T-cell (primary cell): ENCODE data around the gene SLC22A12. TPM values are rescaled to one million over a fixed set of nuclear protein-coding genes. Genes with fewer than 3 reads are reported as not detected.

ENCODE experiments used
- ATAC-seq, 4 experiments: fragments of 200-7000 bp in 3 of 4; fragments of 150-1000 bp in 1 of 4; cut with Tn5 transposase; replicated peaks in 1 of 4; 1 replicate in 3 of 4; 2 replicates in 1 of 4; pipeline ENCODE4 v1.10.0; 2021; ENCODE audit warnings: moderate library complexity in 3 of 4, mild to moderate bottlenecking in 2 of 4, moderate number of reproducible peaks in 1 of 4
- CTCF ChIA-PET, 2 donors: fragments of 300-600 bp; sonication (Branson Sonifier 250); formaldehyde crosslinking; loops; one replicate each; lab custom pipeline; 2022; ENCODE audit warnings: antibody characterized with exemption in 2 of 2; lab: Charles Lee
- POLR2A ChIA-PET, 2 donors: fragments of 300-600 bp; sonication (Branson Sonifier 250); formaldehyde crosslinking; loops; one replicate each; lab custom pipeline; 2022; ENCODE audit warnings: antibody characterized with exemption in 2 of 2; lab: Charles Lee
- DNase-seq, 35 experiments: peaks; one replicate each; pipeline versions ENCODE4 v3.0.0 to v3.0.0-alpha.2; 2013 to 2023
- H3K27ac ChIP-seq: one replicate; pipeline ENCODE4 v1.5.1; 2013; ENCODE audit warnings: low read length
- H3K27me3 ChIP-seq, 2 experiments: replicated peaks in 1 of 2; 1 replicate in 1 of 2; 2 replicates in 1 of 2; pipeline versions ENCODE4 v1.6.1 to v1.7.0; 2013; ENCODE audit warnings: low read length in 1 of 2, mixed read lengths in 1 of 2; ENCODE audit not compliant: control insufficient read depth in 2 of 2, insufficient read depth in 2 of 2; ENCODE audit errors: extremely low read depth in 1 of 2
- H3K36me3 ChIP-seq, 2 donors: 1 replicate in 1 of 2; 2 replicates in 1 of 2; pipeline versions ENCODE4 v1.6.1 to v1.7.0; 2013; ENCODE audit warnings: low read length in 1 of 2; ENCODE audit not compliant: control insufficient read depth in 2 of 2, insufficient read depth in 1 of 2; ENCODE audit errors: extremely low read depth in 1 of 2
- H3K4me1 ChIP-seq, 2 experiments: 1 replicate in 1 of 2; 2 replicates in 1 of 2; pipeline versions ENCODE4 v1.6.1 to v1.7.0; 2013; ENCODE audit warnings: low read length in 2 of 2, mixed read lengths in 1 of 2; ENCODE audit not compliant: insufficient read depth in 2 of 2, control insufficient read depth in 1 of 2; ENCODE audit errors: extremely low read depth in 1 of 2
- H3K4me3 ChIP-seq, 2 donors: 1 replicate in 1 of 2; 2 replicates in 1 of 2; pipeline versions ENCODE4 v1.5.1 to v1.7.0; 2013; ENCODE audit warnings: mild to moderate bottlenecking in 2 of 2, low read length in 1 of 2, moderate library complexity in 1 of 2; ENCODE audit not compliant: control insufficient read depth in 1 of 2; ENCODE audit errors: extremely low read depth in 1 of 2
- H3K9me3 ChIP-seq: 2 replicates; pipeline ENCODE4 v1.7.0; 2013
- H3K27ac Mint-ChIP-seq, 2 donors: one replicate each; pipeline ENCODE4 v1.8.0; 2020 to 2021; ENCODE audit warnings: mild to moderate bottlenecking in 2 of 2, mixed read lengths in 2 of 2
- H3K27me3 Mint-ChIP-seq, 2 donors: one replicate each; pipeline ENCODE4 v1.8.0; 2021 to 2022; ENCODE audit warnings: mixed read lengths in 2 of 2
- H3K36me3 Mint-ChIP-seq: one replicate; pipeline ENCODE4 v1.8.0; 2021; ENCODE audit warnings: mixed read lengths
- H3K4me1 Mint-ChIP-seq, 3 donors: one replicate each; pipeline ENCODE4 v1.8.0; 2020 to 2022; ENCODE audit warnings: mixed read lengths in 3 of 3, mild to moderate bottlenecking in 1 of 3
- H3K4me3 Mint-ChIP-seq, 3 donors: one replicate each; pipeline ENCODE4 v1.8.0; 2020 to 2022; ENCODE audit warnings: mild to moderate bottlenecking in 3 of 3, mixed read lengths in 3 of 3, moderate library complexity in 3 of 3
- H3K9me3 Mint-ChIP-seq, 3 donors: one replicate each; pipeline ENCODE4 v1.8.0; 2020 to 2022; ENCODE audit warnings: mixed read lengths in 3 of 3
- WGBS: methylation state at CpG from one replicate; pipeline ENCODE4 v1.1.5; 2013; ENCODE audit warnings: missing lambda C conversion rate; ENCODE audit not compliant: insufficient coverage; 5-methylcytosine and 5-hydroxymethylcytosine counted together
- total RNA-seq, 35 experiments: library from RNA in 6 of 35; stranded (reverse) in 6 of 35; fragments of 120-200 nt in 1 of 35; gene quantifications; one replicate each; pipeline versions ENCODE4 v1.2.1 to v1.2.4 and lab custom pipeline; 2013 to 2026

Gene SLC22A12
- total RNA-seq, 5 donors from 2014 or later (not counting 1 experiment from before 2014, with no cell fraction given) = not detected

GRCh38 chr11:64628596-64628995 lies 37.6 kb downstream of the SLC22A12 start:
- POLR2A ChIA-PET = no interaction called here
- Mint-ChIP-seq H3K27me3 (peaks cover 0 to 11% of the 10 kb centered on the region in 2 donors), H3K27ac (no peak overlapping the region), H3K4me3 (no peak overlapping the region), H3K36me3 (no peaks in the 10 kb centered on the region), H3K4me1 (peaks cover 4 to 7% (median 4%) of the 10 kb centered on the region in 3 donors), H3K9me3 (no peaks in the 10 kb centered on the region)
- Histone ChIP-seq H3K27me3 (peaks cover 0 to 16% of the 10 kb centered on the region in 2 experiments), H3K36me3 (no peaks in the 10 kb centered on the region), H3K9me3 (no peaks in the 10 kb centered on the region), H3K4me1 (peaks cover 6 to 7% of the 10 kb centered on the region in 2 experiments), H3K4me3 (no peak overlapping the region), H3K27ac (no peak overlapping the region)
- no peak for DNase-seq
- WGBS = 51% methylated on average over 2 of the region's 2 CpGs
- no peak for ATAC-seq
- CTCF ChIA-PET = no interaction called here

DNA sequence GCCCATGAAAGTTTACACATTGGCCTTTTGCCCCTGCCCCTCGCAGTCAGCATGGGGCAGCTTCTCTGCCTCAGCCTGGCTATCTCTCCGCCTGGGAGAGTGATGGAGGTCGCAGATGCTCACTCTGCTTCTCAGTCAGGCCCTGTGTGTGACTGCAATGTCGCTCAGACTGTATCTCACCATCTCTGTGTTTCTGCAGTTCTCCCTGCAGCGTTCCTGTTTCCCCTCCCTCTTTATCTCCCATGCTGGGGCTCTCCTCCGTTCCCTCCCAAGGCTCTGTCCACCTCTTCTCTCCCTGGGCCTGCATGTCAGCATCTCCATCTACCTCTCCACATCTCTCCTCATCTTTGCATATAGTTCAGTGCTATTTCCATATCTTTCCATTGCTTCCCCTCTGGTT lies 38.1 kb downstream of the SLC22A12 start:
- H3K27me3 ChIP-seq = peaks cover 0 to 20% of the 10 kb centered on the region in 2 experiments
- H3K27me3 Mint-ChIP-seq = peaks cover 0 to 14% of the 10 kb centered on the region in 2 donors
- no peak overlapping the region for H3K27ac ChIP-seq
- H3K9me3 ChIP-seq = no peaks in the 10 kb centered on the region
- no peaks in the 10 kb centered on the region for H3K9me3 Mint-ChIP-seq
- 92% methylated on average over 6 of the region's 6 CpGs for WGBS
- no peaks in the 10 kb centered on the region for H3K36me3 Mint-ChIP-seq
- CTCF ChIA-PET = no interaction called here
- H3K36me3 ChIP-seq = no peaks in the 10 kb centered on the region
- H3K27ac Mint-ChIP-seq = no peak overlapping the region
- peaks cover 9 to 12% (median 9%) of the 10 kb centered on the region in 3 donors for H3K4me1 Mint-ChIP-seq
- H3K4me3 Mint-ChIP-seq = no peak overlapping the region
- H3K4me1 ChIP-seq = peaks cover 11% of the 10 kb centered on the region in 2 experiments
- POLR2A ChIA-PET = no interaction called here
- H3K4me3 ChIP-seq = no peak overlapping the region
- no peak for DNase-seq
- ATAC-seq = no peak

DNA sequence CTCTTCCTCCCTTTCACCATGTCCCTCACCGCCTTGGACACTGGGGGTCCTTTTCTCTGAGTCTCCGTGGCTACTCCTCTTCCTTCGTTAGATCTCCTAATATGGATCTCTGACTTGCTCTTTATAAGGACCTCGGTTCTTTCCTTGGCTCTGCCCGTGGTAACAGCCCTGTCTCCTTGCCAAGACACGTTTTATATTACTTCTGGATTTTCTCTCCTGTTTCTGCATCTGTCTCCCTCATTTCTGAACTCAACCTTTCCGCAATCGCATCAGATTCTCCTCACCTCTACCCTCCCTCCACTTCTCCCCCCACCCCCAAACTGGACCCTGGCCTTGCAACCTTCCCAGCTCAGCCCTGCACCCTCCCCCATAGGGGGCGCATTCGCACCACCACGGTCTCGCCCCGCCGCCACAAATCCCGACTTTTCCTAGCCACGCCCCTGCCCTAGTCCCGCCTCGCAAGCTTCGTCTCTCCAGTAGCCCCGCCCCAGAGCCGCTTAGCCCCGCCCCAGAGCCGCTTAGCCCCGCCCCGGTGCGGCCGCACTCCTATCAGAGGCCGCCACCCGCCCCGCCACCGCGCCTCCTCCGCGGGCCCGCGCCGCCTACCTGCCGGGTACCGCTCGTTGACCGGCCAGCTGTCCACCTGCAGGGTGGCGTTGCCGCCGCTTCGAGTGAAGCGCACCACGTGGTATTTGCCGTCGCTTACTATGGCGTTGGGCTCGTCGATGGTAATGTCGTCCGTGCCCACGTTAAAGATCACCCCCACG lies 39.0 kb downstream of the SLC22A12 start:
- Mint-ChIP-seq H3K4me1 (peaks cover 12 to 19% (median 16%) of the 10 kb centered on the region in 3 donors), H3K27ac (no peak overlapping the region), H3K27me3 (peaks cover 5 to 23% of the 10 kb centered on the region in 2 donors), H3K4me3 (no peak overlapping the region), H3K9me3 (no peaks in the 10 kb centered on the region), H3K36me3 (no peaks in the 10 kb centered on the region)
- Histone ChIP-seq H3K4me1 (peaks cover 11 to 18% of the 10 kb centered on the region in 2 experiments), H3K36me3 (no peaks in the 10 kb centered on the region), H3K4me3 (no peak overlapping the region), H3K27ac (no peak overlapping the region), H3K27me3 (peaks cover 0 to 26% of the 10 kb centered on the region in 2 experiments), H3K9me3 (no peaks in the 10 kb centered on the region)
- ATAC-seq (no peak), DNase-seq (no peak)
- ChIA-PET CTCF (interaction anchor here in 1 of 2 donors (0.6 kb wide), 1 partner anchor 154 kb away, joined by 3 read pairs; no protein-coding TSS in a partner anchor), POLR2A (interaction anchor here in 1 of 2 donors (0.7 kb wide), 1 partner anchor 104 kb away, joined by 4 read pairs; no protein-coding TSS in a partner anchor)
- WGBS = 91% methylated on average over 47 of the region's 56 CpGs

DNA sequence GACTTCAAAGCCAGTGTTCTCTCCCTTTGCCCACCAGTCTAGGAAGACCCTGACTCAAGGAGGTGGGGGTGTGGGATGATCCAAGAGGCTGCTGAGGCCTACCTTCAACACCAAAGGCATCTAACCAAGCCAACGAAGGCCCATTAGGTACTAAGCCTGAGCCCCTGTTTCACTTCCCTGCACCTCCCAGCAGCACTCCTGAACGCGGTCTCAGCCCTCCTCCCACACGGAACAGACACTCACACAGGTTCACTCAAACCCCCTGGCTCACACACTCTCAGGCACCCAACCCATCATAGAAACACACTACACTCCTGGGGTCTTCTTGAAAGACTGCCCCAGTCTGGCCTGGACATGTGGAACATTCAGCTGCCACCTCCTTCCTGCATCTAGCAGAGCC lies 40.7 kb downstream of the SLC22A12 start:
- 86% methylated on average over 4 of the region's 4 CpGs for WGBS
- Mint-ChIP-seq H3K27ac (no peak overlapping the region), H3K27me3 (peaks cover 11 to 34% of the 10 kb centered on the region in 2 donors), H3K4me3 (no peak overlapping the region), H3K36me3 (no peaks in the 10 kb centered on the region), H3K9me3 (no peaks in the 10 kb centered on the region), H3K4me1 (peaks cover 12 to 19% (median 16%) of the 10 kb centered on the region in 3 donors)
- Histone ChIP-seq H3K4me1 (peaks cover 11 to 18% of the 10 kb centered on the region in 2 experiments), H3K27ac (no peak overlapping the region), H3K36me3 (no peaks in the 10 kb centered on the region), H3K27me3 (peaks cover 0 to 38% of the 10 kb centered on the region in 2 experiments), H3K9me3 (no peaks in the 10 kb centered on the region), H3K4me3 (no peak overlapping the region)
- ChIA-PET POLR2A (no interaction called here), CTCF (no interaction called here)
- ATAC-seq = no peak
- no peak for DNase-seq

DNA sequence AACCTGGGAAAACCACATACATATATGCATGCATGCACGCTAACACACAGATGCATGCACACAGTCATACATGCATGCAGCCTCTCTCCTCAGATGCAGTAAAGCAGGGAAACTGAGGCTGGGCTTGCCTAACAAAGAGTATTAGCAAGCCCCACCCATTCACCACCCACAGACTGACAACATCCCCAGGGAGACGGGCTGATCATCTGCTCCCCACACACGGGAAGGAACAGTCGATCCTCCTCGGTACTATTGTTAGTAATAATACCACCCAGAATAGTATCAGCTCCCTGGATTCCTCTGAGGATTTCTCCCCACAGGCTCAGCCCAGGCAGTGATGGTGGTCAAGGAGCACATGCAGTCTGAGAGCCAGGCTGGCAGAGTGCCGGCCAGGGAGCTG lies 41.2 kb downstream of the SLC22A12 start:
- POLR2A ChIA-PET = no interaction called here
- no peak overlapping the region for H3K27ac Mint-ChIP-seq
- no peak overlapping the region for H3K4me3 Mint-ChIP-seq
- ATAC-seq = no peak
- H3K27me3 Mint-ChIP-seq = peaks cover 11 to 36% of the 10 kb centered on the region in 2 donors
- H3K9me3 Mint-ChIP-seq = no peaks in the 10 kb centered on the region
- Histone ChIP-seq H3K4me3 (no peak overlapping the region), H3K27me3 (peaks cover 0 to 43% of the 10 kb centered on the region in 2 experiments), H3K9me3 (no peaks in the 10 kb centered on the region), H3K36me3 (no peaks in the 10 kb centered on the region), H3K27ac (no peak overlapping the region), H3K4me1 (peaks cover 11 to 18% of the 10 kb centered on the region in 2 experiments)
- H3K36me3 Mint-ChIP-seq = no peaks in the 10 kb centered on the region
- CTCF ChIA-PET = no interaction called here
- WGBS = 88% methylated on average over 4 of the region's 6 CpGs
- H3K4me1 Mint-ChIP-seq = peaks cover 12 to 19% (median 16%) of the 10 kb centered on the region in 3 donors
- DNase-seq = no peak

GRCh38 chr11:64632654-64633053 lies 41.6 kb downstream of the SLC22A12 start:
- H3K9me3 Mint-ChIP-seq = no peaks in the 10 kb centered on the region
- peaks cover 11 to 18% of the 10 kb centered on the region in 2 experiments for H3K4me1 ChIP-seq
- WGBS = no CpG with 5 or more reads among the region's 10 CpGs
- H3K27me3 ChIP-seq = peaks cover 0 to 48% of the 10 kb centered on the region in 2 experiments
- no peaks in the 10 kb centered on the region for H3K36me3 Mint-ChIP-seq
- H3K27me3 Mint-ChIP-seq = peaks cover 11 to 38% of the 10 kb centered on the region in 2 donors
- no peak overlapping the region for H3K27ac Mint-ChIP-seq
- H3K36me3 ChIP-seq = no peaks in the 10 kb centered on the region
- no peak overlapping the region for H3K4me3 ChIP-seq
- DNase-seq = no peak
- peaks cover 12 to 19% (median 16%) of the 10 kb centered on the region in 3 donors for H3K4me1 Mint-ChIP-seq
- no peak overlapping the region for H3K4me3 Mint-ChIP-seq
- POLR2A ChIA-PET = no interaction called here
- ATAC-seq = no peak
- H3K27ac ChIP-seq = no peak overlapping the region
- H3K9me3 ChIP-seq = no peaks in the 10 kb centered on the region
- CTCF ChIA-PET = no interaction called here
